HG03064 (cell line): ENCODE results near the gene EAF2.
"Not testable (repeated sequence)": the region's sequence is repeated elsewhere in the genome, so short reads cannot be mapped to it uniquely, and the experiment has no call there.

Experiments
- ATAC-seq: cut with Tn5 transposase; IDR thresholded peaks from one replicate; pipeline ENCODE4 v1.9.1; 2021; ENCODE audit warnings: low read depth; ENCODE audit not compliant: unreplicated experiment

Gene EAF2

GRCh38 chr3:121857778-121858177 lies 22.8 kb downstream of the EAF2 start:
- ATAC-seq: not testable (repeated sequence)

GRCh38 chr3:121863247-121863646 lies 28.2 kb downstream of the EAF2 start:
- ATAC-seq: not testable (repeated sequence)

- ATAC-seq: no peak
These were observed 28.8 kb downstream of the EAF2 start for GRCh38 chr3:121863801-121864200.

GRCh38 chr3:121869736-121870135 lies 34.7 kb downstream of the EAF2 start:
- no peak for ATAC-seq

GRCh38 chr3:121870717-121871116 lies 35.7 kb downstream of the EAF2 start:
- ATAC-seq: no peak

- ATAC-seq: no peak
These were observed 36.4 kb downstream of the EAF2 start for GRCh38 chr3:121871430-121871829.

GRCh38 chr3:121878411-121878810 lies 43.4 kb downstream of the EAF2 start:
- no peak for ATAC-seq

- ATAC-seq: no peak
These were observed 48.5 kb downstream of the EAF2 start for GRCh38 chr3:121883507-121883906.

- ATAC-seq: no peak
These were observed 50.4 kb downstream of the EAF2 start for GRCh38 chr3:121885386-121885785.

- ATAC-seq: no peak
These were observed 59.4 kb downstream of the EAF2 start, which contains the start of gene SLC15A2 for GRCh38 chr3:121894301-121894990. Gene SLC15A2, plus strand, starts transcription at chr3:121894401. Its CDS starts 76 bp downstream, at chr3:121894477.

- no peak for ATAC-seq
These were observed 60.1 kb downstream of the EAF2 start for GRCh38 chr3:121895121-121895520.

GRCh38 chr3:121895736-121896135 lies 60.7 kb downstream of the EAF2 start:
- no peak for ATAC-seq

- no peak for ATAC-seq
These were observed 61.8 kb downstream of the EAF2 start for GRCh38 chr3:121896823-121897222.

GRCh38 chr3:121897296-121897695 lies 62.3 kb downstream of the EAF2 start:
- ATAC-seq: no peak

GRCh38 chr3:121913305-121913990 lies 78.4 kb downstream of the EAF2 start:
- no peak for ATAC-seq

GRCh38 chr3:121914081-121914998 lies 79.3 kb downstream of the EAF2 start:
- no peak for ATAC-seq

GRCh38 chr3:121916189-121916588 lies 81.2 kb downstream of the EAF2 start:
- no peak for ATAC-seq

GRCh38 chr3:121918779-121919483 lies 83.9 kb downstream of the EAF2 start:
- ATAC-seq: no peak

- no peak for ATAC-seq
These were observed 89.7 kb downstream of the EAF2 start for GRCh38 chr3:121924734-121925133.

GRCh38 chr3:121926380-121926779 lies 91.4 kb downstream of the EAF2 start:
- no peak for ATAC-seq
